IMR-90 (cell line): Measurements from ENCODE around the gene APOE. TPM values are rescaled to one million over a fixed set of nuclear protein-coding genes. Genes with fewer than 3 reads are reported as not detected.

Experiments
- ATAC-seq: fragments of 200-7000 bp; cut with Tn5 transposase; 2 replicates; pipeline ENCODE4 v1.9.1; 2020; ENCODE audit warnings: low read depth, mild to moderate bottlenecking, moderate library complexity
- BruUV-seq: library from RNA; stranded (reverse); fragments of 400-500 nt; replicated peaks from 2 replicates; lab custom pipeline; 2021; lab: Mats Ljungman, UMichigan
- CTCF ChIA-PET: fragments of 300-600 bp; formaldehyde crosslinking; extraction: SDS; loops from one replicate; lab custom pipeline; 2021; ENCODE audit warnings: antibody characterized with exemption; lab: Yijun Ruan, JAX
- POLR2A ChIA-PET: fragments of 300-600 bp; sonication (Branson Sonifier 250); formaldehyde crosslinking; loops from one replicate; lab custom pipeline; 2022; ENCODE audit warnings: antibody characterized with exemption; ENCODE audit not compliant: unreplicated experiment; lab: Charles Lee
- DNase-seq: peaks from one replicate; pipeline ENCODE4 v3.0.0; 2013
- H2AFZ ChIP-seq: replicated peaks from 2 replicates; pipeline ENCODE3; 2013; ENCODE audit warnings: low read length, mild to moderate bottlenecking; ENCODE audit not compliant: poor library complexity
- H2AK5ac ChIP-seq: 2 replicates; pipeline ENCODE4 v1.6.1; 2013; ENCODE audit warnings: low read depth, low read length, inconsistent platforms
- H2AK9ac ChIP-seq: replicated peaks from 2 replicates; pipeline ENCODE3; 2013; ENCODE audit warnings: mild to moderate bottlenecking, low read depth, low read length, moderate library complexity; ENCODE audit not compliant: poor library complexity
- H2BK120ac ChIP-seq: 2 replicates; pipeline ENCODE4 v1.6.1; 2013; ENCODE audit warnings: low read depth, low read length, inconsistent platforms
- H2BK15ac ChIP-seq: 3 replicates; pipeline ENCODE4 v1.6.1; 2013; ENCODE audit warnings: low read depth, low read length, inconsistent platforms
- H2BK20ac ChIP-seq: 2 replicates; pipeline ENCODE4 v1.6.1; 2013; ENCODE audit warnings: low read depth, mild to moderate bottlenecking, inconsistent platforms, low read length, moderate library complexity
- H2BK5ac ChIP-seq: 2 replicates; pipeline ENCODE4 v1.6.1; 2013; ENCODE audit warnings: mild to moderate bottlenecking, low read depth, low read length, inconsistent platforms; ENCODE audit not compliant: poor library complexity, severe bottlenecking
- H3K14ac ChIP-seq: replicated peaks from 2 replicates; pipeline ENCODE4 v1.6.1; 2013; ENCODE audit warnings: low read depth, low read length, inconsistent platforms
- H3K18ac ChIP-seq: 2 replicates; pipeline ENCODE4 v1.6.1; 2013; ENCODE audit warnings: low read depth, low read length, control low read depth
- H3K23ac ChIP-seq: 2 replicates; pipeline ENCODE4 v1.6.1; 2013; ENCODE audit warnings: low read depth, low read length, inconsistent platforms
- H3K27ac ChIP-seq: 2 replicates; pipeline ENCODE4 v1.5.1; 2013; ENCODE audit warnings: mild to moderate bottlenecking, control low read depth, low read length; ENCODE audit not compliant: insufficient read depth
- H3K27me3 ChIP-seq: 2 replicates; pipeline ENCODE4 v1.6.1; 2013; ENCODE audit warnings: low read length; ENCODE audit not compliant: control insufficient read depth, insufficient read depth
- H3K36me3 ChIP-seq: 2 replicates; pipeline ENCODE4 v1.6.1; 2013; ENCODE audit warnings: low read length, mixed read lengths; ENCODE audit not compliant: control insufficient read depth, insufficient read depth
- H3K4ac ChIP-seq: 2 replicates; pipeline ENCODE4 v1.6.1; 2013; ENCODE audit warnings: low read depth, low read length, inconsistent platforms
- H3K4me1 ChIP-seq: 2 replicates; pipeline ENCODE4 v1.6.1; 2013; ENCODE audit warnings: low read length, mixed read lengths; ENCODE audit not compliant: control insufficient read depth, insufficient read depth
- H3K4me2 ChIP-seq: 2 replicates; pipeline ENCODE4 v1.6.1; 2013; ENCODE audit warnings: low read depth, mild to moderate bottlenecking, control low read depth, low read length, moderate library complexity
- H3K4me3 ChIP-seq: 2 replicates; pipeline ENCODE4 v1.5.1; 2013; ENCODE audit warnings: low read depth, mild to moderate bottlenecking, control low read depth, low read length, moderate library complexity; ENCODE audit not compliant: insufficient read depth
- H3K56ac ChIP-seq: 2 replicates; pipeline ENCODE4 v1.6.1; 2013; ENCODE audit warnings: low read length, inconsistent platforms; ENCODE audit not compliant: insufficient read depth; ENCODE audit errors: extremely low read depth
- H3K79me1 ChIP-seq, 2 experiments: 2 replicates each; pipeline ENCODE4 v1.6.1; 2013; ENCODE audit warnings: low read length in 2 of 2, inconsistent platforms in 1 of 2, low read depth in 1 of 2
- H3K9ac ChIP-seq: 2 replicates; pipeline ENCODE4 v1.6.1; 2013; ENCODE audit warnings: low read depth, low read length, control low read depth
- H3K9me1 ChIP-seq: 2 replicates; pipeline ENCODE4 v1.6.1; 2013; ENCODE audit warnings: low read length, inconsistent platforms; ENCODE audit not compliant: insufficient read depth
- H3K9me3 ChIP-seq: 2 replicates; pipeline ENCODE4 v1.6.1; 2013; ENCODE audit warnings: low read length; ENCODE audit not compliant: control insufficient read depth, insufficient read depth
- H4K20me1 ChIP-seq: 2 replicates; pipeline ENCODE4 v1.6.1; 2013; ENCODE audit warnings: low read length, inconsistent platforms; ENCODE audit not compliant: insufficient read depth
- H4K5ac ChIP-seq: 2 replicates; pipeline ENCODE4 v1.6.1; 2013; ENCODE audit warnings: mild to moderate bottlenecking, low read depth, low read length, control low read depth
- H4K8ac ChIP-seq, 2 experiments: 2 replicates each; pipeline ENCODE4 v1.6.1; 2013; ENCODE audit warnings: low read depth in 2 of 2, low read length in 2 of 2, control low read depth in 1 of 2, inconsistent platforms in 1 of 2
- H4K91ac ChIP-seq: 2 replicates; pipeline ENCODE4 v1.6.1; 2013; ENCODE audit warnings: low read depth, low read length, inconsistent platforms; ENCODE audit not compliant: insufficient read depth
- CEBPB ChIP-seq: IDR thresholded peaks from 2 replicates; pipeline ENCODE4 v1.6.1; 2012; ENCODE audit warnings: low read depth, low read length, improper control_type of control experiment
- FOS ChIP-seq: fragments of 150-350 bp; IDR thresholded peaks from 2 replicates; pipeline ENCODE4 v1.6.1; 2016; ENCODE audit warnings: low read depth, low read length
- MAFK ChIP-seq: IDR thresholded peaks from 2 replicates; pipeline ENCODE4 v1.6.1; 2012; ENCODE audit warnings: low read depth, low read length, improper control_type of control experiment
- MAZ ChIP-seq: IDR thresholded peaks from 2 replicates; pipeline ENCODE4 v1.6.1; 2012; ENCODE audit warnings: low read depth, mild to moderate bottlenecking, low read length, improper control_type of control experiment, moderate library complexity, borderline replicate concordance
- MXI1 ChIP-seq: IDR thresholded peaks from 2 replicates; pipeline ENCODE4 v1.6.1; 2012; ENCODE audit warnings: low read depth, mild to moderate bottlenecking, low read length, moderate library complexity, borderline replicate concordance
- NFE2L2 ChIP-seq: fragments of 150-350 bp; IDR thresholded peaks from 2 replicates; pipeline ENCODE4 v1.6.1; 2016; ENCODE audit warnings: low read depth, mild to moderate bottlenecking, low read length
- RCOR1 ChIP-seq: IDR thresholded peaks from 2 replicates; pipeline ENCODE4 v1.6.1; 2012; ENCODE audit warnings: mild to moderate bottlenecking, low read length, improper control_type of control experiment; ENCODE audit not compliant: insufficient replicate concordance
- SMC3 ChIP-seq: fragments of 150-350 bp; IDR thresholded peaks from 2 replicates; pipeline ENCODE4 v1.6.1; 2016; ENCODE audit warnings: low read depth, mild to moderate bottlenecking, antibody characterized with exemption, low read length, moderate library complexity
- WGBS, 2 experiments: methylation state at CpG; one replicate each; pipeline versions ENCODE4 v1.1.5 to v1.1.7; 2013; ENCODE audit warnings: missing lambda C conversion rate in 2 of 2; ENCODE audit not compliant: insufficient read length in 1 of 2; ENCODE audit errors: extremely low coverage in 2 of 2; 5-methylcytosine and 5-hydroxymethylcytosine counted together
- dilution Hi-C: fragments of 300-500 bp; cut with HindIII; formaldehyde crosslinking; loops from one replicate; pipeline ENCODE4 v1.14.3; 2018; ENCODE audit warnings: low sequenced_read_pairs; ENCODE audit not compliant: unreplicated experiment
- in situ Hi-C: fragments of 300-500 bp; cut with MboI; formaldehyde crosslinking; loops from 3 replicates; pipeline ENCODE4 v1.14.3; 2019; ENCODE audit warnings: low sequenced_read_pairs, inconsistent platforms, mixed read lengths
- intact Hi-C: fragments of 100-400 bp; cut with micrococcal nuclease; formaldehyde crosslinking; loops from 2 replicates; pipeline ENCODE4 v1.10.0; 2022
- polyA plus RNA-seq, 3 experiments: library from polyadenylated mRNA; depleted of rRNA; stranded (reverse); fragments of >200 nt; gene quantifications; 2 replicates each; pipeline ENCODE4 v1.2.3, GENCODE V29; 2012; ENCODE audit warnings: low replicate concordance in 1 of 3
- total RNA-seq: library from RNA; depleted of rRNA; stranded (reverse); fragments of >200 nt; gene quantifications from 2 replicates; pipeline ENCODE4 v1.2.3, GENCODE V29; 2012
- TF ChIP-seq, protein P1 (sequence below): fragments of 150-350 bp; IDR thresholded peaks from 2 replicates; pipeline ENCODE4 v1.6.1; 2017; ENCODE audit warnings: mild to moderate bottlenecking, antibody characterized with exemption, low read length, low read depth

Gene APOE
- total and polyA plus RNA-seq, 2 of the 4 experiments (the other 2 are of a cell fraction), result 0.18 to 2.0 TPM

DNA sequence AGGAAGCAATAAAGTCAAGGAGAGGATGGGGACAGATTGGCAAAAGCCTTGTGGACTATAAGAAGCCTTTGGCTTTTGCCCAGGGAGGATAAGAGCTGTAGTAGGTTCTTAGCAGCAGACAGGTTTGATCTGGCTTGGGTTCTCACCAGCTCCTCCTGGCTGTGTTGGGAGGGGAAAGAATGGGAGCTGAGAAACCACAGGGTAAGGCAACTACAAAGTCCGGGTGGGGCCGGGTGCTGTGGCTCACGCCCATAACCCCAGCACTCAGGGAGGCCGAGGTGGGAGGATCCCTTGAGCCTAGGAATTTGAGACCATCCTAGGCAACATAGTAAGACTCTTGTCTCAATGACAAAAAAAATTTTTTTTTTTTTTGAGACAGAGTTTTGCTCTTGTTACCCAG lies 38.9 kb upstream of the APOE start:
- peaks cover 8% of the 10 kb centered on the region; the same call in 1 of the 2 replicates for H3K9me1 ChIP-seq
- dilution Hi-C loops (no loop called here), in situ Hi-C loops (no loop called here), intact Hi-C loops (no loop called here)
- no peak overlapping the region for H3K4me3 ChIP-seq
- H3K27ac ChIP-seq, result no peak overlapping the region
- H3K4ac ChIP-seq, result no peak overlapping the region
- no peak overlapping the region for H3K18ac ChIP-seq
- H2BK20ac ChIP-seq, result no peak overlapping the region
- peaks cover 2% of the 10 kb centered on the region; the same call in 1 of the 2 replicates for H3K4me1 ChIP-seq
- ChIA-PET POLR2A (no interaction called here), CTCF (no interaction called here)
- H3K79me1 ChIP-seq, result peaks cover 32 to 77% of the 10 kb centered on the region in 2 experiments
- H3K27me3 ChIP-seq, result no peaks in the 10 kb centered on the region
- H3K14ac ChIP-seq, result no peak overlapping the region
- no TSS peak for BruUV-seq
- peaks cover 44% of the 10 kb centered on the region for H3K36me3 ChIP-seq
- no peak overlapping the region for H3K23ac ChIP-seq
- no peak overlapping the region for H3K56ac ChIP-seq
- no peak overlapping the region for H4K8ac ChIP-seq
- H3K9ac ChIP-seq, result no peak overlapping the region
- H4K20me1 ChIP-seq, result peaks cover 49% of the 10 kb centered on the region
- H2BK5ac ChIP-seq, result no peak overlapping the region
- DNase-seq (no peak), ATAC-seq (no peak)
- no peak for TF ChIP-seq CEBPB
- no peak for TF ChIP-seq SMC3
- TF ChIP-seq, protein P1, sequence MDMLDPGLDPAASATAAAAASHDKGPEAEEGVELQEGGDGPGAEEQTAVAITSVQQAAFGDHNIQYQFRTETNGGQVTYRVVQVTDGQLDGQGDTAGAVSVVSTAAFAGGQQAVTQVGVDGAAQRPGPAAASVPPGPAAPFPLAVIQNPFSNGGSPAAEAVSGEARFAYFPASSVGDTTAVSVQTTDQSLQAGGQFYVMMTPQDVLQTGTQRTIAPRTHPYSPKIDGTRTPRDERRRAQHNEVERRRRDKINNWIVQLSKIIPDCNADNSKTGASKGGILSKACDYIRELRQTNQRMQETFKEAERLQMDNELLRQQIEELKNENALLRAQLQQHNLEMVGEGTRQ, result no peak
- TF ChIP-seq NFE2L2, result no peak
- TF ChIP-seq FOS, result no peak
- no peak for TF ChIP-seq MAFK
- no peak for TF ChIP-seq MAZ
- no peak for TF ChIP-seq RCOR1
- TF ChIP-seq MXI1, result no peak
- no peak overlapping the region for H2BK120ac ChIP-seq
- no CpG with 5 or more reads among the region's 4 CpGs for WGBS, 2 experiments
- H3K4me2 ChIP-seq, result no peak overlapping the region
- H4K5ac ChIP-seq, result no peak overlapping the region
- H3K9me3 ChIP-seq, result no peaks in the 10 kb centered on the region
- H2BK15ac ChIP-seq, result no peak overlapping the region
- H2AK5ac ChIP-seq, result no peak overlapping the region
- H2AK9ac ChIP-seq, result no peak overlapping the region
- H2AFZ ChIP-seq, result no peak overlapping the region
- H4K91ac ChIP-seq, result no peak overlapping the region
